GM18867 (cell line): ENCODE measurements around the gene ATIC.
"Not testable (repeated sequence)": the region's sequence is repeated elsewhere in the genome, so short reads cannot be mapped to it uniquely, and the experiment has no call there.

Experiments used
- ATAC-seq: cut with Tn5 transposase; IDR thresholded peaks from one replicate; pipeline ENCODE4 v1.9.1; 2021; ENCODE audit warnings: mild to moderate bottlenecking, moderate library complexity; ENCODE audit not compliant: unreplicated experiment

The ATIC gene

DNA sequence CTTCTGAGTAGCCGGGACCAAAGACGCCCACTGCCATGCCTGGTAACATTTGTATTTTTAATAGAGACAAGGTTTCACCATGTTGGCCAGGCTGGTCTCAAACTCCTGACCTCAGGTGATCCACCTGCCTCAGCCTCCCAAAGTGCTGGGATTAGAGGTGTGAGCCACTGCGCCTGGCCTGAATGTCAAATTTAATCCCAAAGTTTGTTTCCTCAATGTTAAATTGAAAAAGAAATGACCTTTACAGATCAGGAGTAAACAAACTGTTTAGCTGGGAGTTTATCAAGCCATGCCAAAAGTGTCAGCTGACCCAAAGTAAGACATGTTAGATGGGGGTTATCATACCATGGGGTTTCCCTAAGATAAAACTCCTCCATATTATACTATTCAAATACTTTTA is 48.2 kb downstream of the ATIC start:
- not testable (repeated sequence) for ATAC-seq

DNA sequence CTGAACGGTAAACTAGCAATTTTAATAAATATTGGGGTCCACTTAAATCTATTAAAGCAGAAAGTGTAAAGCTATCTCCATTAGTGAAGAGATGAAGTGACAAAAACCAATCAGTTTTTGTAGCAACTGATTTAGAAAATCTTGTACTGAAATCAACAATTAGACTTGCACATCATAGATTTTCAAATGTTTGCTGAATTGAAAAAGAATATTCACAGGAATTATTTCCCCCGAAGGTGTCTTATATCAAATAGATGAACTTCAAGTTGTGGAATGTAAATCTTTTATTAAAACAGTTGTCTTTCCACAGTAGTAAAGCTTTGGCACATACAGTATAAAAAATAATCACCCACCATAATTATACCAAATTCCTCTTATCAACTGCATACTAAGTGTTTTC is 48.7 kb downstream of the ATIC start:
- no peak for ATAC-seq

DNA sequence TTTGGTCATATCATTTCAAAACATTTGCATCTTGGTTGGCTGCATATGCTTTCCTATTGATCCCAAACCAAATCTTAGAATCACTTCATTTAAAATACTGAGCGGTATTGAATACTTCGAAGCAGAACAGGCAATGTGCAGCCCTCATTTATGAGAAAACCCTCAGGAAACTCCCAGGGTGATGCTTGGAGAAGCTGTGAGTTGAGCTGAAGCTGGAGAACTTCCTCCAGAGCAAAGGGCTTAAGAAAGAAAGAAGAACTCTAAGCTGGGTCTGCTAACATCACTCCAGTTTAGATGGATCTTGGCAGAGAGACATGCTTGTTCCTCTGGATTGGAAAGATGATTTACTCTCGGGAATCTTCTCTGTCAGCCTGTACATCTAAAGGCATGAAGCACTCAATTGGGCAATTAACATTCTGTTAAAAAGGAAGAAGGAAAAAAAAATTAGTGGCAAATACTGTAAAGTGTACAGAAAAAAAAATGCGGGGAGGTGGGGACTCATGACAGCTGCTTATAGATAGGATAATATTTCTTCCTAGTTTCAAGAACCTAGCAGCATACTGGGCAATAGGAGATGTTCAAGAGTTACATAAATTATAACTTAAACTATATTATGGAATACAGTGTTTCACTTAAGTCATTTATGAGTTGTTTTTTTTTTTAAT is 49.5 kb downstream of the ATIC start:
- no peak for ATAC-seq

DNA sequence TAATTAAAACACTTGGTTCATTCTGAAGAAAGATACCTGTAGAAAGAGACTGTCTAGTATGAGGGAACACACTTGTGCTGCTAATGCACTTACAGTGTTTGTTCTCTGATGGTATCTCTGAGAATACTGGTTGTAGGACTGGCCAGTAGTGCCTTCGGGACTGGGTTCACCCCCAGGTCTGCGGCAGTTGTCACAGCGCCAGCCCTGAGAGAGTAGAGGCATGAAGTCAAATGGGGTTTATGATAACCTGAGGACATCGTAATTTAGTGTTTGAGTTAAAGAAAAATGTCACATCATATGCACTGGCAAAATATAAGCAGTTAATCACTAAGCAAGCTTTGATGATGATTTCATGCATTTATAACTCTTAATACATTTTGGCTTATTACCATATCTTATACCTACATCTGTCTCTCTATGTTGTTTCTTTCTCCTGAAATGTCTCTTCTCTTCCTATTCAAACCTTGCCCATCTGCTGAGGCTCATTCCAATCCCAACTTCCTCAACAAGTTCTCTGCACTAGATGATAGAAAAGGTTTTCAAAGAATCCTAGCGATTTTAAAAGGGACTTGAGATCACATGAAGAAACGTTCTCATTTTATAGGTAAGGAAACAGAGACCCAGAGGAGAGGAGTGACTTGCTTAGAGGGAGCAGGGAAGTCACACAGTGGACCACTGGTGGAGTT is 50.2 kb downstream of the ATIC start:
- ATAC-seq = no peak

- ATAC-seq = no peak
These were observed 50.7 kb downstream of the ATIC start for GRCh38 chr2:215362562-215362904.

GRCh38 chr2:215363039-215363438 is 51.2 kb downstream of the ATIC start:
- no peak for ATAC-seq

DNA sequence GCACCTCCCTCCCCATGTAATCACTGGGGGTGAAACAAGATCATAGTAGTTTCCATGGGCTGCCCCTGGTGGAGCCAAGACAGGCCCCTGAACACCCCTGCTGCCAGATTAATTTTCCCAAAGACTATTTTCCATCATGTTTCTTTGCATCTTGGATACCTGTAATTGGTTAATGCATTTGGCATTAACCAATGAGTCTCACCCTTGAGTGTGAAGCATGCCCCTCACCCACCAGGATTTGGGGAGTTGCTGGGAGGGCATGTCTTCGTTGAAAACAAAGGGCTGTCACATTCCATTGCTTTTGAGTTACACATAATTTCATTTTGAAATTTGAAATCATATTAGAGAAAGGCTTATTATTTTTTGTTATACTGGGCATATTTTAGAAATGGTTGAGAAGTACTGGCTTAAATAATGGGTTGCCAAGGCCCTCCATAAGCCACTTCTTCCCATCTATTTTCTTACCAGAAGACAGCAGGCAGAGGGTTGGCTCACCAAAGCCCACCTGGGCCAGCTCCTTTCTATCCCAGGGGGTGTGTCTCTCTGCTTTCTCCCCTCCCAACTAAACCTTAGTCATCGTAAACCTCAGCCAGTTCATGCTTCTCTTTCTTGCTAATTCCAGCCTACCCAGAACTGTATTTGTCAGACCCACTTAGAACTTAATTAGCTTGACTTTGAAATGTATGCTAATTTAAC is 51.8 kb downstream of the ATIC start:
- no peak for ATAC-seq

DNA sequence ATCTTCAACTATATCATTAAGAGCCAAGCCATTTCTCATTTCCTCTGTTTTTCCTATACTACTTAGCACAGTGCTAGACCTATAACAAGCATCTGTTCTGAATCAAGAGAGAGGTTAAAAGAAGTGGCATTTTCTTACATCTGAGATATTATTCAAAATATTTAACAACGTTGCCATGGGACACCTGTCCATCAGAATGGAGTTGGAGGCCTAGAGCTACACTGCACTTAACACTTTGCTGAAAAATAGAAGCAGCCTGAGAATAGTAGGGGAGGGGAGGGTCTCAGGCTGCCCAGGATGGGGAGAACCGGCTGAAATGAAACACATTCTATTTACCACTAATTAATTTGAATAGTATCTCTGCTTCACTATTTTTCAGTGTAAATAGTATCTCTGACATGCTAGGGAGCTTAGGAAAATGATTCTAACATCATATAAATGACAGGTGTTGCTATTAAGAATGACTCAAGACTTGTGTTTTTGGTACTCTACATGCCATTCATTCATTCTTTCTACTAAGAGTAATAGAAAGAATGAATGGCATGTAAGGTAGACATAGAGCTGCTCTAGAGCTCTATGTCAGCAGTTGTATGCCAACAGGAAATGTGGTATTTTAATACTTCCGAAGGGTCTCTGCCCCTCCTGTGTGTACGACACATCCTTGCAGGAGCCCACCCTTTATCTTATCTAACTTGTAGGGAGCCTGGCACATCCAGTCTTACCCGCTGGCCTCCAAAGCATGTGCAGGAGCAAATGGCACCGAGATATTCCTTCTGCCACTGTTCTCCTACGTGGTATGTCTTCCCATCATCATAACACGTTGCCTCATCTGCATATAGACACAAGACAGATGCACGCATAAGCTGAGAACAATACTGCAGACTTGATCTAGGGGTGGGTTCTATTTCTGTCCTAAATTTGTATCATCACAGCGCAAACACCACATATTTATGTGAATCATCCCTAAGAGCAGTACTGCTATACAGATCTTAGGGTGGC is 52.6 kb downstream of the ATIC start:
- ATAC-seq = no peak

DNA sequence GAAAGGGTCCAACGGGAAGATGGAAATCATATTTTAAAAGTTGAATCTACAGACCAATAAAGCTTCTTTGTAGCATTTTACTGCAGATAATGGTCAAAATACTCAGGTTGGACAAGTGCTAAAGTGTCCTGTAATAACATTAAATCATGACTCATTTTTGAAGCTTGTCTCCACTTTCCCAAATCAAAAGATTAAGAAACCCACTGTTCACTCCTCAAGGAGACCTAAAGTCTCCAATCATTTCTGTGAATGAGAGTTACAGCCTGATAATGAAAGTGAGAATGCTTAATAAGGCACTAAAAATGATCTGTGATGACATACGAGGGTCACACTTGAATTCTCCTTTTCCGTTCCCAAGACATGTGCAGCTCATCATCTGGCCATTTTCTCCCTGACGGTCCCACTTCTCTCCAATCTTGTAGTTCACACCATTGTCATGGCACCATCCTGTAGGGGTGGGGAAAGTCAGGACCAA is 53.4 kb downstream of the ATIC start:
- no peak for ATAC-seq

GRCh38 chr2:215366440-215367032 is 54.7 kb downstream of the ATIC start:
- ATAC-seq = no peak

DNA sequence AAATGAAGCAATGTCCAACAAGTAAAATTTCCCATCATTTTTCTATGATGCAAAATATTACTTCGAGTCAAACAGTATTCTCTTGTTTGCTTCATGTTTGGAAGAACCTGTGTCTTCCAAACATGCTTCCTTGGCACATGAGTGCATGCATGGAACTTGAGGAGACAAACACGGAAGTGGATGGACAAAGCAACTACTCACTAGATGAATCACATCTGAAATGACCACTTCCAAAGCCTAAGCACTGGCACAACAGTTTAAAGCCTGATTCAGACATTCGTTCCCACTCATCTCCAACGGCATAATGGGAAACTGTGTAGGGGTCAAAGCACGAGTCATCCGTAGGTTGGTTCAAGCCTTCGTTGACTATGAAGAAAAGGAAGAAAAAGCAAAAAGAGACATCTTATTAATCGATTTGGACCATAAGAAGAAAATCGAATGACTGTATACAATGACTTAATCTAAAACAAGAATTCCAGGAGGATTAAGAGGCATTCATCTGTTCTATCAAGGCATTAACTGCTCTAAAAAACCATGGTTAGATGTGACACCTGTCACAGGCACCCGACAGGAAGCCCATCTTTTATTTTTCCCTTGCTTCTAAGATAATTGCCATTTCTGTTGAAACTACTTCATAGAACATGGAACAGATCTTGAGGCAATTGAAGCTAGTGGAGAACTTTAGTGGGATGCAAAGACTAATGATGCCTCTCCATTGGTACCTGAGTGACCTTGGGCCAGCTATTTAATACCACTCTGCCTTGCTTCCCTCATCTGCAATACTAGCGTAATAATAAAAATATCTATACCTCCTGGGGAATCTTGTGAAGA is 56.0 kb downstream of the ATIC start:
- no peak for ATAC-seq

- no peak for ATAC-seq
These were observed 56.6 kb downstream of the ATIC start for GRCh38 chr2:215368493-215368809.

GRCh38 chr2:215369181-215369760 is 57.4 kb downstream of the ATIC start:
- ATAC-seq = no peak

GRCh38 chr2:215370112-215370965 is 58.5 kb downstream of the ATIC start:
- no peak for ATAC-seq

- ATAC-seq = no peak
These were observed 60.3 kb downstream of the ATIC start for GRCh38 chr2:215371915-215372897.

DNA sequence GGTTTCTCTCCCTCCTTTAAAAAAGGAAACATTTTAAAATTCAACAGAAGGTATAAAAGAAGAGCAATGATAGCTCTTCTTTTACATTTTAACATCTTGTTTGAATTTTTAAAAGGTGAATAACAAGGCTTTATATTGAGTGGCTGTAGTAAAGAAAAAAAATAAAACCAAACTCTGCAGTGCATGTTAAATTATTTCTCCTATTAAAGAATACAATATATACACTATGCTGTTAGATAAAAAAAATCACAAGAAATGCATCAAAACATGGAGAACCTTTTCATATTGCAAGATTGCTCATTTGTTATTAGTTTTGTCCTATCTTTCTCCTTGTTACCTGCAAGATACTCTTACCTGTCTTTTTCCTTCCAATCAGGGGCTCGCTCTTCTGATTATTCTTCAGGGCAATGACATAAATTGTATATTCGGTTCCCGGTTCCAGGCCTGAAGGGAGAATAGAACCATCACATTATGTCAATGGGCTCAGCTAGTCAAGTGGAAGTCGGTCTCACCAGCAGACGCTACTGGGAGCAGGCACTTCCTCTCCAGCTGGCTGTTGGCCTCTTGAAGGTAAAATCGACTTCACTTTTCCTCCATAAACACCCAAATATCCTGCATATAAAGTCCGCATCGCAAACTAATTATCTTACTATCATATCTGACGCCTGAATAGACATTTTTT is 61.2 kb downstream of the ATIC start:
- ATAC-seq = no peak

DNA sequence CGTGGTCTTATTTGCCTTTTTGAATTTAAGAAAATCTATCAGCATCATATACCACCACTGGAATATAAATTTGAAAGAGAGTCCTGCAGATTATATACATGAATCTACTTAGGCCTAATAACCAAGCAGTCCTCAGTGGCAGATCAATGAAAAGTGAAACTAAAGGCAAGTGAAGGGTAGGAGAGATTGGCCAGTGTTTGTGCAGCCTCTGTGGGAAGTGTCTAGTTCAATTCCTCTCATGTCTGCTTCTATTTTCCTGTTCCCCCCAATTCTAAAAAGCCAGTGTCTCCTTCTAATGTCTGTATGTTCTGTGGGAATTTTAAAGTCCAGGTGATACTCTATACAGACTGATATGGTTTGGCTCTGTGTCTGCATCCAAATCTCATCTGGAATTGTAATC is 62.1 kb downstream of the ATIC start:
- no peak for ATAC-seq
